Lung (tissue), 12 donors: Measurements from ENCODE around the gene PARP1. TPM values are rescaled to one million over a fixed set of nuclear protein-coding genes. Genes with fewer than 3 reads are reported as not detected.

ENCODE experiments used
- ATAC-seq: fragments of 200-7000 bp; cut with Tn5 transposase; one replicate; pipeline ENCODE4 v1.9.1; 2020; ENCODE audit warnings: moderate number of reproducible peaks; ENCODE audit not compliant: insufficient read depth, low FRiP score
- DNase-seq, 3 donors: peaks; one replicate each; pipeline ENCODE4 v3.0.0-alpha.2; 2013 to 2017
- H3K27ac ChIP-seq, 2 donors: one replicate each; pipeline ENCODE4 v1.5.1; 2013; ENCODE audit warnings: mild to moderate bottlenecking in 2 of 2, moderate library complexity in 2 of 2, control low read depth in 1 of 2, inconsistent platforms in 1 of 2, low read depth in 1 of 2, low read length in 1 of 2
- H3K27me3 ChIP-seq, 3 donors: one replicate each; pipeline ENCODE4 v1.5.1; 2013; ENCODE audit warnings: low read length in 2 of 3; ENCODE audit not compliant: control insufficient read depth in 3 of 3, insufficient read depth in 3 of 3
- H3K36me3 ChIP-seq, 4 donors: one replicate each; pipeline ENCODE4 v1.5.1; 2013; ENCODE audit warnings: low read length in 4 of 4, mild to moderate bottlenecking in 1 of 4, moderate library complexity in 1 of 4; ENCODE audit not compliant: control insufficient read depth in 4 of 4, insufficient read depth in 4 of 4
- H3K4me1 ChIP-seq, 5 donors: one replicate each; pipeline ENCODE4 v1.5.1; 2013; ENCODE audit warnings: low read length in 5 of 5, mild to moderate bottlenecking in 2 of 5, moderate library complexity in 1 of 5; ENCODE audit not compliant: control insufficient read depth in 5 of 5, insufficient read depth in 5 of 5
- H3K4me3 ChIP-seq: one replicate; pipeline ENCODE4 v1.5.1; 2013; ENCODE audit warnings: mild to moderate bottlenecking, control low read depth, moderate library complexity
- H3K9ac ChIP-seq, 2 donors: one replicate each; pipeline ENCODE4 v1.5.1; 2013; ENCODE audit warnings: low read length in 2 of 2, control low read depth in 1 of 2; ENCODE audit not compliant: insufficient read depth in 1 of 2
- H3K9me3 ChIP-seq, 4 donors: one replicate each; pipeline ENCODE4 v1.5.1; 2013; ENCODE audit warnings: low read length in 3 of 4, mild to moderate bottlenecking in 1 of 4, moderate library complexity in 1 of 4; ENCODE audit not compliant: control insufficient read depth in 4 of 4, insufficient read depth in 3 of 4
- WGBS, 2 donors: extraction: QIAGEN DNeasy Blood & Tissue Kit; methylation state at CpG; one replicate each; pipeline ENCODE4 v1.1.7; 2013; 5-methylcytosine and 5-hydroxymethylcytosine counted together
- polyA plus RNA-seq, 2 donors: library from polyadenylated mRNA; stranded (reverse); fragments of 200-250 nt; gene quantifications; one replicate each; pipeline ENCODE4 v1.2.1, GENCODE V29; 2013
- total RNA-seq, 2 donors: library from RNA; depleted of rRNA in 1 of 2; stranded (reverse); fragments of >200 nt in 1 of 2; gene quantifications; one replicate each; pipeline ENCODE4 v1.2.1, GENCODE V29; 2014 to 2021
- TF ChIP-seq, protein P1 (sequence below): IDR thresholded peaks from 2 replicates; pipeline ENCODE4 v1.5.1; 2012; ENCODE audit warnings: mild to moderate bottlenecking; ENCODE audit errors: control extremely low read depth, extremely low read depth
- donor health status: control.
- donor health status: control.
- donor health status: Bipolar disorder and iron deficiency.
- donor health status: healthy.
- donor health status: DM: yes; HTN: yes; CAD: no.

PARP1 gene
- total and polyA plus RNA-seq, 4 donors = 17.2 to 76.4 (median 51.1) TPM

DNA sequence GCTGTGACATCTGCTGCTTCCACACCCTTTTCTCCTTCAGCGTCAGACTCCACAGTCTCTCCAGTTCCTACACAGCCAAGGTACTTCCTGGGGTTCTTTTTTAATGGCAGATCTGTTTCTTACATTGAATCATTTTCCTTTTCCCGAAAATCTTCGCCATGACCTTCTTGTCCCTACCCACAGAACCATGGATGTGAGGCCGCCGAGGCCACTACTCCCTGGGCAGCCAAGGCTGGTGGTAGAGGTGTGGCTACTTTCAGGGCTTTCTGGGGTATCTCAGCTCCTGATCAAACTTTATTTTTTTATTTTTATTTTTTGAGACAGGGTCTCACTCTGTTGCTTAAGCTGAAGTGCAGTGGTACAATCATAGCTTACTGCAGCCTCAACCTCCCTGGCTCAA is 89.4 kb downstream of the PARP1 start:
- Histone ChIP-seq H3K4me1 (no peaks in the 10 kb centered on the region), H3K9ac (no peak overlapping the region), H3K4me3 (no peak overlapping the region)

GRCh38 chr1:226314055-226314454 is 93.8 kb downstream of the PARP1 start:
- TF ChIP-seq, protein P1, sequence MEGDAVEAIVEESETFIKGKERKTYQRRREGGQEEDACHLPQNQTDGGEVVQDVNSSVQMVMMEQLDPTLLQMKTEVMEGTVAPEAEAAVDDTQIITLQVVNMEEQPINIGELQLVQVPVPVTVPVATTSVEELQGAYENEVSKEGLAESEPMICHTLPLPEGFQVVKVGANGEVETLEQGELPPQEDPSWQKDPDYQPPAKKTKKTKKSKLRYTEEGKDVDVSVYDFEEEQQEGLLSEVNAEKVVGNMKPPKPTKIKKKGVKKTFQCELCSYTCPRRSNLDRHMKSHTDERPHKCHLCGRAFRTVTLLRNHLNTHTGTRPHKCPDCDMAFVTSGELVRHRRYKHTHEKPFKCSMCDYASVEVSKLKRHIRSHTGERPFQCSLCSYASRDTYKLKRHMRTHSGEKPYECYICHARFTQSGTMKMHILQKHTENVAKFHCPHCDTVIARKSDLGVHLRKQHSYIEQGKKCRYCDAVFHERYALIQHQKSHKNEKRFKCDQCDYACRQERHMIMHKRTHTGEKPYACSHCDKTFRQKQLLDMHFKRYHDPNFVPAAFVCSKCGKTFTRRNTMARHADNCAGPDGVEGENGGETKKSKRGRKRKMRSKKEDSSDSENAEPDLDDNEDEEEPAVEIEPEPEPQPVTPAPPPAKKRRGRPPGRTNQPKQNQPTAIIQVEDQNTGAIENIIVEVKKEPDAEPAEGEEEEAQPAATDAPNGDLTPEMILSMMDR = no peak
- Histone ChIP-seq H3K9me3 (no peaks in the 10 kb centered on the region), H3K36me3 (no peaks in the 10 kb centered on the region), H3K9ac (no peak overlapping the region), H3K4me1 (peaks cover 0 to 11% (median 0%) of the 10 kb centered on the region in 5 donors), H3K27me3 (no peaks in the 10 kb centered on the region), H3K4me3 (no peak overlapping the region), H3K27ac (no peak overlapping the region)
- ATAC-seq (no peak), DNase-seq (no peak)

More for the DNA sequence above, 89.4 kb downstream of the PARP1 start:
- H3K27ac ChIP-seq = no peak overlapping the region
- WGBS, 2 donors = 95 to 97% methylated on average over 5 of the region's 5 CpGs
- DNase-seq (no peak), ATAC-seq (no peak)
- peaks cover 0 to 4% (median 0%) of the 10 kb centered on the region in 3 donors for H3K27me3 ChIP-seq
- H3K36me3 ChIP-seq = no peaks in the 10 kb centered on the region
- TF ChIP-seq, protein P1 = no peak
- no peaks in the 10 kb centered on the region for H3K9me3 ChIP-seq

DNA sequence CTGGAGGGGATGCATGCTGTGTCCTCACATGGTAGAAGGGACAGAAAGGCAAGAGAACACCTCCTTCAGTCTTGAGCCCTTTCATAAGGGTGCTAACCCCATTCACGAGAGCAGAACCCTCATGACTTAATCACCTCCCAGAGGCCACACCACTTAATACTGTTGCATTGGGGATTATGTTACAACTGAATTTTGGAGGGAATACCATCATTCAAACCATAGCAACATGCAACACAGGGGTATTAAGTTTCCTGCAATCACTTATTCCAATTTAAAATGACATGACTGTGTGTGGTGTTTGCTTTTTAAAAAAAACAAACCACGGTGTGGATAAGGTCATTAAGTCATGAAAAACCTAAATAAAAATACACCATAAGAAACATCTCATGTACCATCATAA is 95.8 kb downstream of the PARP1 start:
- H3K27ac ChIP-seq = no peak overlapping the region
- H3K36me3 ChIP-seq = no peaks in the 10 kb centered on the region
- H3K4me3 ChIP-seq = no peak overlapping the region
- H3K9ac ChIP-seq = no peak overlapping the region
- 88 to 95% methylated on average over 2 of the region's 2 CpGs for WGBS, 2 donors
- peaks cover 0 to 17% (median 4%) of the 10 kb centered on the region in 5 donors for H3K4me1 ChIP-seq
- H3K27me3 ChIP-seq = no peaks in the 10 kb centered on the region
- H3K9me3 ChIP-seq = no peaks in the 10 kb centered on the region
- TF ChIP-seq, protein P1 = no peak
- ATAC-seq (no peak), DNase-seq (no peak)

GRCh38 chr1:226311376-226311775 is 96.5 kb downstream of the PARP1 start:
- TF ChIP-seq, protein P1 = no peak
- Histone ChIP-seq H3K4me3 (no peak overlapping the region), H3K4me1 (peaks cover 0 to 17% (median 4%) of the 10 kb centered on the region in 5 donors), H3K9ac (no peak overlapping the region), H3K36me3 (no peaks in the 10 kb centered on the region), H3K9me3 (no peaks in the 10 kb centered on the region), H3K27ac (no peak overlapping the region), H3K27me3 (no peaks in the 10 kb centered on the region)
- no peak for DNase-seq
- ATAC-seq = no peak
- 97 to 99% methylated on average over 7 of the region's 7 CpGs for WGBS, 2 donors
